KG1 (cell line): ENCODE measurements around the gene GRIA4.
"Not testable (repeated sequence)": the region's sequence is repeated elsewhere in the genome, so short reads cannot be mapped to it uniquely, and the experiment has no call there.

Source experiments
- DNase-seq: peaks from one replicate; lab custom pipeline; 2025; lab: John Stamatoyannopoulos, UW

The GRIA4 gene

GRCh38 chr11:105719073-105719822 is 109.4 kb downstream of the GRIA4 start:
- DNase-seq = no peak

- DNase-seq = no peak
Observed at GRCh38 chr11:105720096-105720495, 110.2 kb downstream of the GRIA4 start.

GRCh38 chr11:105723269-105723668 is 113.4 kb downstream of the GRIA4 start:
- no peak for DNase-seq

GRCh38 chr11:105732611-105733010 is 122.7 kb downstream of the GRIA4 start:
- no peak for DNase-seq

GRCh38 chr11:105734426-105734825 is 124.6 kb downstream of the GRIA4 start:
- no peak for DNase-seq

GRCh38 chr11:105738251-105738650 is 128.4 kb downstream of the GRIA4 start:
- no peak for DNase-seq

GRCh38 chr11:105738986-105739795 is 129.3 kb downstream of the GRIA4 start:
- DNase-seq = no peak

GRCh38 chr11:105740164-105740903 is 130.5 kb downstream of the GRIA4 start:
- DNase-seq = no peak

- no peak for DNase-seq
Observed at GRCh38 chr11:105741488-105742020, 131.7 kb downstream of the GRIA4 start.

- no peak for DNase-seq
Observed at GRCh38 chr11:105754260-105754659, 144.4 kb downstream of the GRIA4 start.

- DNase-seq = no peak
Observed at GRCh38 chr11:105754716-105755115, 144.8 kb downstream of the GRIA4 start.

- no peak for DNase-seq
Observed at GRCh38 chr11:105757107-105757506, 147.2 kb downstream of the GRIA4 start.

GRCh38 chr11:105763594-105763993 is 153.7 kb downstream of the GRIA4 start:
- no peak for DNase-seq

- DNase-seq = no peak
Observed at GRCh38 chr11:105767931-105768330, 158.1 kb downstream of the GRIA4 start.

- no peak for DNase-seq
Observed at GRCh38 chr11:105769627-105770026, 159.8 kb downstream of the GRIA4 start.

- DNase-seq = not testable (repeated sequence)
Observed at GRCh38 chr11:105773452-105773851, 163.6 kb downstream of the GRIA4 start.

- DNase-seq = no peak
Observed at GRCh38 chr11:105774899-105775298, 165.0 kb downstream of the GRIA4 start.

GRCh38 chr11:105780781-105781525 is 171.1 kb downstream of the GRIA4 start:
- DNase-seq = no peak

GRCh38 chr11:105781807-105782206 is 171.9 kb downstream of the GRIA4 start:
- no peak for DNase-seq

GRCh38 chr11:105783216-105783615 is 173.3 kb downstream of the GRIA4 start:
- no peak for DNase-seq

- not testable (repeated sequence) for DNase-seq
Observed at GRCh38 chr11:105785850-105786249, 176.0 kb downstream of the GRIA4 start.

GRCh38 chr11:105786741-105787140 is 176.9 kb downstream of the GRIA4 start:
- no peak for DNase-seq
